WTC11 (cell line): ENCODE measurements around the gene TMEM200A.

ENCODE experiments used
- ESRRA ChIP-seq: sonication (generic); formaldehyde crosslinking; IDR thresholded peaks from 2 replicates; pipeline ENCODE4 v1.8.1; 2022; ENCODE audit warnings: mild to moderate bottlenecking, missing genetic modification reagents, borderline replicate concordance
- JUN ChIP-seq: sonication (generic); formaldehyde crosslinking; IDR thresholded peaks from 2 replicates; pipeline ENCODE4 v1.8.0; 2023; ENCODE audit warnings: mild to moderate bottlenecking, missing genetic modification reagents
- KAT7 ChIP-seq: sonication (generic); formaldehyde crosslinking; IDR thresholded peaks from 2 replicates; pipeline ENCODE4 v1.8.1; 2023; ENCODE audit warnings: missing genetic modification reagents, mild to moderate bottlenecking, borderline replicate concordance
- NFYB ChIP-seq: sonication (generic); formaldehyde crosslinking; conservative IDR thresholded peaks from 2 replicates; pipeline ENCODE4 v1.8.0; 2022; ENCODE audit warnings: low read depth, missing genetic modification reagents
- NR1H2 ChIP-seq: sonication (generic); formaldehyde crosslinking; IDR thresholded peaks from 2 replicates; pipeline ENCODE4 v1.9.0; 2021; ENCODE audit warnings: mild to moderate bottlenecking, moderate library complexity, missing genetic modification reagents
- SP1 ChIP-seq: sonication (generic); formaldehyde crosslinking; conservative IDR thresholded peaks from 2 replicates; pipeline ENCODE4 v1.8.1; 2022; ENCODE audit warnings: missing genetic modification reagents
- TF ChIP-seq, protein P1 (sequence below): fragments of 200-600 bp; IDR thresholded peaks from 2 replicates; pipeline ENCODE4 v1.8.0; 2022; ENCODE audit warnings: antibody characterized with exemption
- TF ChIP-seq, protein P2 (sequence below): sonication (generic); formaldehyde crosslinking; IDR thresholded peaks from 2 replicates; pipeline ENCODE4 v1.8.1; 2023; ENCODE audit warnings: mild to moderate bottlenecking, missing genetic modification reagents, moderate library complexity
- TF ChIP-seq, protein P3 (sequence below): sonication (generic); formaldehyde crosslinking; IDR thresholded peaks from 2 replicates; pipeline ENCODE4 v1.8.1; 2022; ENCODE audit warnings: low read depth, mild to moderate bottlenecking, moderate library complexity, missing genetic modification reagents, borderline replicate concordance

DNA sequence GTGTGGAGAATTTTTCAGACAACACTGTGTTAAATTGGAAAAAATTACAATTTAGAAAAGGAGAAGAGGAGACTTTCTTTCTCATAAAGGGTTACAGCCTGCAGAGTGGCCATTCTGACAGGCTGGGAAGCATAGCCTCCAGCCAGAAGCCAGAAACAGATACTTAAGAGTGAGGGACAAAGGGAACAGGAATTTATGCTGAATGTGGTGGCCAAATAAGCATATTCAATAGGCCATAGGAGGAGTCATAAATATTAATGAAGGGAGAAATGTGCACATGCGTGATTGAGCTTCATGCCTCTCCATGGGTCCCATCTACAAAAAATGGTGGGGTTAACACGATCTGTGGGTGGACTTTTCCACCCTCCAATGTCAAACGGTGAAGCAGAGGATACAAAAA is 13.4 kb downstream of the TMEM200A start:
- TF ChIP-seq SP1 (CRISPR knock-in tag) = no peak
- TF ChIP-seq, protein P1, sequence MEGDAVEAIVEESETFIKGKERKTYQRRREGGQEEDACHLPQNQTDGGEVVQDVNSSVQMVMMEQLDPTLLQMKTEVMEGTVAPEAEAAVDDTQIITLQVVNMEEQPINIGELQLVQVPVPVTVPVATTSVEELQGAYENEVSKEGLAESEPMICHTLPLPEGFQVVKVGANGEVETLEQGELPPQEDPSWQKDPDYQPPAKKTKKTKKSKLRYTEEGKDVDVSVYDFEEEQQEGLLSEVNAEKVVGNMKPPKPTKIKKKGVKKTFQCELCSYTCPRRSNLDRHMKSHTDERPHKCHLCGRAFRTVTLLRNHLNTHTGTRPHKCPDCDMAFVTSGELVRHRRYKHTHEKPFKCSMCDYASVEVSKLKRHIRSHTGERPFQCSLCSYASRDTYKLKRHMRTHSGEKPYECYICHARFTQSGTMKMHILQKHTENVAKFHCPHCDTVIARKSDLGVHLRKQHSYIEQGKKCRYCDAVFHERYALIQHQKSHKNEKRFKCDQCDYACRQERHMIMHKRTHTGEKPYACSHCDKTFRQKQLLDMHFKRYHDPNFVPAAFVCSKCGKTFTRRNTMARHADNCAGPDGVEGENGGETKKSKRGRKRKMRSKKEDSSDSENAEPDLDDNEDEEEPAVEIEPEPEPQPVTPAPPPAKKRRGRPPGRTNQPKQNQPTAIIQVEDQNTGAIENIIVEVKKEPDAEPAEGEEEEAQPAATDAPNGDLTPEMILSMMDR = no peak
- no peak for TF ChIP-seq NFYB
- TF ChIP-seq, protein P2, sequence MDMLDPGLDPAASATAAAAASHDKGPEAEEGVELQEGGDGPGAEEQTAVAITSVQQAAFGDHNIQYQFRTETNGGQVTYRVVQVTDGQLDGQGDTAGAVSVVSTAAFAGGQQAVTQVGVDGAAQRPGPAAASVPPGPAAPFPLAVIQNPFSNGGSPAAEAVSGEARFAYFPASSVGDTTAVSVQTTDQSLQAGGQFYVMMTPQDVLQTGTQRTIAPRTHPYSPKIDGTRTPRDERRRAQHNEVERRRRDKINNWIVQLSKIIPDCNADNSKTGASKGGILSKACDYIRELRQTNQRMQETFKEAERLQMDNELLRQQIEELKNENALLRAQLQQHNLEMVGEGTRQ (CRISPR knock-in tag) = no peak
- TF ChIP-seq JUN (CRISPR knock-in tag) = no peak
- TF ChIP-seq KAT7 = no peak
- no peak for TF ChIP-seq NR1H2 (CRISPR knock-in tag)
- TF ChIP-seq, protein P3, sequence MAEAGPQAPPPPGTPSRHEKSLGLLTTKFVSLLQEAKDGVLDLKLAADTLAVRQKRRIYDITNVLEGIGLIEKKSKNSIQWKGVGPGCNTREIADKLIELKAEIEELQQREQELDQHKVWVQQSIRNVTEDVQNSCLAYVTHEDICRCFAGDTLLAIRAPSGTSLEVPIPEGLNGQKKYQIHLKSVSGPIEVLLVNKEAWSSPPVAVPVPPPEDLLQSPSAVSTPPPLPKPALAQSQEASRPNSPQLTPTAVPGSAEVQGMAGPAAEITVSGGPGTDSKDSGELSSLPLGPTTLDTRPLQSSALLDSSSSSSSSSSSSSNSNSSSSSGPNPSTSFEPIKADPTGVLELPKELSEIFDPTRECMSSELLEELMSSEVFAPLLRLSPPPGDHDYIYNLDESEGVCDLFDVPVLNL (CRISPR knock-in tag) = no peak
- TF ChIP-seq ESRRA (CRISPR knock-in tag) = no peak
